Airway epithelial cell (primary cell): Measurements from ENCODE around the gene TAF7. TPM values are rescaled to one million over a fixed set of nuclear protein-coding genes. Genes with fewer than 3 reads are reported as not detected.

Source experiments
- total RNA-seq: library from RNA; depleted of rRNA; stranded (reverse); fragments of >200 nt; gene quantifications from 2 replicates; pipeline ENCODE4 v1.2.3, GENCODE V29; 2015

The TAF7 gene
- 28.8 and 30.0 TPM in 2 replicates for total RNA-seq

GRCh38 chr5:141320225-141321169 lies at the start of gene TAF7:
TSS of gene TAF7 (minus strand) at chr5:141320784. CDS start at chr5:141320044, 740 bp downstream.

DNA sequence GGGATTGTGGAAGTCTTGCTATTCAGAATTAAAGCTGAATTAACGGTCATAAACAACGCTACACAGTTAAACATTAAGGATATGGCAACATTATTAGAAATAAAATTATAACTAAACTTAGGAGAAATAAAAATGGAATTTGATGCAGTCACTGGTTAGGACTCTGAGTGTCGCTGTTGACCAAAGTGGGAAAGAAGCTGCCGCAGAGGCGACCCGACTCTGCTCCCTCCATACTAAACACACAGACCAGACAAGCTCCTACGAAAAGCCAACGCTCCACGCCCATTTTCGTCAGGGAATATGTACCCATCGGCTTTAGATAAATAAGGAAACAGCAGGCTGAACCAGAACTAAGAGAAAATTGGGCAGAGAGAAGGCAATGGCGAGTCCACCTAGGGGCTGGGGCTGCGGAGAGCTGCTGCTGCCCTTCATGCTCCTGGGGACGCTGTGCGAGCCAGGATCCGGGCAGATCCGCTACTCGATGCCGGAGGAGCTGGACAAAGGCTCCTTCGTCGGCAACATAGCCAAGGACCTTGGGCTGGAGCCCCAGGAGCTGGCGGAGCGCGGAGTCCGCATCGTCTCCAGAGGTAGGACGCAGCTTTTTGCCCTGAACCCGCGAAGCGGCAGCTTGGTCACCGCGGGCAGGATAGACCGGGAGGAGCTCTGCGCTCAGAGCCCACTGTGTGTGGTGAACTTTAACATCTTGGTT lies 43.5 kb upstream of the TAF7 start, which contains the start of gene PCDHGA5:
Gene PCDHGA5, plus strand, starts transcription at position 211 of the 709 bp plus-strand sequence. Its CDS starts 169 bp downstream, at position 380.

DNA sequence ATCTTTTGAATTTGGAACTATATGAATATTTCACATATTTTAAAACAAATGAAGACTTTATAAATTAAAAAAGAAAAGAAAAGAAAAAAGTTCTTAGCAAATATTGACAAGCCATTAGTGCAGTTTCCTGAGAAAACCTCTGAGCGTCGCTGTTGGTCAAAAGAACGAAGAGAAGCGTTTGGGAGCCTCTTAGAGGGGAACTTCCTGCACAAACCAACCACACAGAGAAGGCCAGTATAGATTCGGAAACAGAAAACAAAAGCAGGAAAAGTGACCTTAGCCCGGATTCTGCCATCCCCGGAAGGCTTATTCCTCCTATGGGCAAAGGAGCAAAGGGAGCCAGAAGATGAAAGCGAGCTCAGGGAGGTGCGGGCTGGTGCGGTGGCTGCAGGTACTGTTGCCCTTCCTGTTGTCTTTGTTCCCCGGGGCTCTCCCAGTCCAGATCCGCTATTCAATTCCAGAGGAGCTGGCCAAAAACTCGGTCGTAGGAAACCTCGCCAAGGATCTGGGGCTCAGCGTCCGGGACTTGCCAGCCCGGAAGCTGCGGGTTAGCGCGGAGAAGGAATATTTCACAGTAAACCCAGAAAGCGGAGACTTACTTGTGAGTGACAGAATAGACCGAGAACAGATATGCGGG lies 39.3 kb upstream of the TAF7 start, which contains the start of gene PCDHGB2:
Gene PCDHGB2, plus strand, starts transcription at position 205 of the 637 bp plus-strand sequence. Its CDS starts 142 bp downstream, at position 347.

DNA sequence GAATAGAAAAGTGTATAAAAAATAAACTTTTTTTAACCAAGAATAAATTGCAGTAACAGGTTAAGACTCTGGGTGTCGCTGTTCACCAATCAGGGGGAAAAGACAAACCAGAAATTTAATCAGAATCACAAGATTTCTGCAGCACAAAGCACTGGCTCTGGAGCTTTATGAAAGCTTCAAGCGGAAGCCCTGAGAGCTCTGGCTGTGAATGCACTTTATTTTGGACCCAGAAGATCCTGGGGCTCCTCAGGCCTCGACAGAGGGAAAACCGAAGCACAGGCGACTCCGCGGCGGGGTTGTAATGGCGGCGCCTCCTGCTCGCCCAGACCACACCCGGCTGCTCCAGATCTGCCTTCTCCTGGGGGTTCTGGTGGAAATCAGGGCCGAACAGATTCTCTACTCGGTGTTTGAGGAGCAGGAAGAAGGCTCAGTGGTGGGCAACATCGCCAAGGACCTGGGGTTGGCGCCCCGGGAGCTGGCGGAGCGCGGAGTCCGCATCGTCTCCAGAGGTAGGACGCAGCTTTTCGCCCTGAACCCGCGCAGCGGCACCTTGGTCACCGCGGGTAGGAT lies 34.4 kb upstream of the TAF7 start, which contains the start of gene PCDHGA4:
Gene PCDHGA4, plus strand, starts transcription at position 122 of the 570 bp plus-strand sequence. Its CDS starts 87 bp downstream, at position 209.

GRCh38 chr5:141349917-141350619 lies 29.5 kb upstream of the TAF7 start, which contains the start of gene PCDHGB1:
TSS of gene PCDHGB1 (plus strand) at chr5:141350099. CDS start at chr5:141350261, 162 bp downstream.

GRCh38 chr5:141343242-141343952 lies 22.8 kb upstream of the TAF7 start, which contains the start of gene PCDHGA3:
TSS of gene PCDHGA3 (plus strand) at chr5:141343829. CDS start at chr5:141344034, 205 bp downstream.

GRCh38 chr5:141338538-141339306 lies 18.1 kb upstream of the TAF7 start, which contains the start of gene PCDHGA2:
TSS of gene PCDHGA2 (plus strand) at chr5:141338760.

DNA sequence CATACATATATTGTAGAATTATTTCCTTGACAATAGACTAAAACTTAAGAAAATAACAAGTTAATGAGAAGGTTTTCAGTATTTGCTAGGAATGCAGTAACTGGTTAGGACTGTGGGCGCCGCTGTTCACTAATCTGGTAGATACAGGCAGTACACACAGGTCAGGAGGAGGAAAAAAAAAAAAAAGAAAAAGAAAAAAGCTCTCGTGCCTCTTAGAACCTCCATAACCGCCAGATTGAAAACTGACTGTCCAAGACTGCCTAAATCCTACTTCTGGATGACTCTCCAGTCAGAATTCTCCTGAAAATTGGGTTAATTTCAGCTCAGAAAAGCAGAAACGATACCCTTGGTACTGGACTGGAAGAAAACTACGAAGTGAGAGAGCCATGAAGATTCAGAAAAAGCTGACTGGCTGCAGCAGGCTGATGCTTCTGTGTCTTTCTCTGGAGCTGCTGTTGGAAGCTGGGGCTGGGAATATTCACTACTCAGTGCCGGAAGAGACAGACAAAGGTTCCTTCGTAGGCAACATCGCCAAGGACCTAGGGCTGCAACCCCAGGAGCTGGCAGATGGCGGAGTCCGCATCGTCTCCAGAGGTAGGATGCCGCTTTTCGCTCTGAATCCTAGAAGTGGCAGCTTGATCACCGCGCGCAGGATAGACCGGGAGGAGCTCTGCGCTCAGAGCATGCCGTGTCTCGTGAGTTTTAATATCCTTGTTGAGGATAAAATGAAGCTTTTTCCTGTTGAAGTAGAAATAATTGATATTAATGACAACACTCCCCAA lies 9.9 kb upstream of the TAF7 start, which contains the start of gene PCDHGA1:
Gene PCDHGA1, plus strand, starts transcription at position 216 of the 782 bp plus-strand sequence.

GRCh38 chr5:141303756-141304155 lies 16.8 kb downstream of the TAF7 start, which contains the start of gene SLC25A2:
TSS of gene SLC25A2 (minus strand) at chr5:141304049. CDS start at chr5:141303865, 184 bp downstream.

Other genes starting within 250 kb of the TAF7 start
- 0.14 TPM in 1 of 2 replicates, not detected in the other for gene PCDHB2, start 226.2 kb downstream of the TAF7 start, total RNA-seq
- gene PCDHB3, start 220.3 kb downstream of the TAF7 start, total RNA-seq, result 0.05 TPM in 1 of 2 replicates, not detected in the other
- gene PCDHB4, start 199.0 kb downstream of the TAF7 start, total RNA-seq, result not detected in 2 replicates
- 0.63 TPM in 1 of 2 replicates, not detected in the other for gene PCDHB5, start 185.6 kb downstream of the TAF7 start, total RNA-seq
- gene PCDHB6, start 170.7 kb downstream of the TAF7 start, total RNA-seq, result 0.14 TPM in 1 of 2 replicates, not detected in the other
- gene PCDHB7, start 148.1 kb downstream of the TAF7 start, total RNA-seq, result not detected in 2 replicates
- 0.07 TPM in 1 of 2 replicates, not detected in the other for gene PCDHB8, start 143.0 kb downstream of the TAF7 start, total RNA-seq
- 0.07 and 0.14 TPM in 2 replicates for gene PCDHB16, start 138.4 kb downstream of the TAF7 start, total RNA-seq
- gene PCDHB9, start 133.6 kb downstream of the TAF7 start, total RNA-seq, result 0.07 TPM in 1 of 2 replicates, not detected in the other
- gene PCDHB10, start 128.4 kb downstream of the TAF7 start, total RNA-seq, result 0.05 and 0.21 TPM in 2 replicates
- 0.09 TPM in 1 of 2 replicates, not detected in the other for gene PCDHB11, start 121.2 kb downstream of the TAF7 start, total RNA-seq
- 0.05 and 0.07 TPM in 2 replicates for gene PCDHB12, start 112.1 kb downstream of the TAF7 start, total RNA-seq
- gene PCDHB13, start 106.9 kb downstream of the TAF7 start, total RNA-seq, result 0.09 and 0.14 TPM in 2 replicates
- 0.21 and 0.65 TPM in 2 replicates for gene PCDHB14, start 97.4 kb downstream of the TAF7 start, total RNA-seq
- gene PCDHB15, start 75.4 kb downstream of the TAF7 start, total RNA-seq, result 0.07 and 0.28 TPM in 2 replicates
- gene SLC25A2, start 16.7 kb downstream of the TAF7 start, total RNA-seq, result not detected in 2 replicates
- 0.28 TPM in 1 of 2 replicates, not detected in the other for gene PCDHGA1, start 9.7 kb upstream of the TAF7 start, total RNA-seq
- gene PCDHGA2, start 18.0 kb upstream of the TAF7 start, total RNA-seq, result 0.42 and 0.79 TPM in 2 replicates
- 0.14 and 0.21 TPM in 2 replicates for gene PCDHGA3, start 23.0 kb upstream of the TAF7 start, total RNA-seq
- gene PCDHGB1, start 29.3 kb upstream of the TAF7 start, total RNA-seq, result 0.07 TPM in 1 of 2 replicates, not detected in the other
- 0.23 and 0.63 TPM in 2 replicates for gene PCDHGA4, start 34.2 kb upstream of the TAF7 start, total RNA-seq
- 0.42 TPM in 1 of 2 replicates, not detected in the other for gene PCDHGB2, start 39.2 kb upstream of the TAF7 start, total RNA-seq
- 0.05 and 0.07 TPM in 2 replicates for gene PCDHGA5, start 43.4 kb upstream of the TAF7 start, total RNA-seq
- gene PCDHGB3, start 49.5 kb upstream of the TAF7 start, total RNA-seq, result 0.35 and 0.46 TPM in 2 replicates
- gene PCDHGA6, start 53.1 kb upstream of the TAF7 start, total RNA-seq, result 0.37 and 0.63 TPM in 2 replicates
- gene PCDHGA7, start 62.0 kb upstream of the TAF7 start, total RNA-seq, result 0.92 and 1.2 TPM in 2 replicates
- 2.2 and 3.0 TPM in 2 replicates for gene PCDHGB4, start 66.9 kb upstream of the TAF7 start, total RNA-seq
- gene PCDHGA8, start 71.8 kb upstream of the TAF7 start, total RNA-seq, result 0.35 and 0.51 TPM in 2 replicates
- 6.1 and 7.2 TPM in 2 replicates for gene PCDHGB5, start 77.2 kb upstream of the TAF7 start, total RNA-seq
- gene PCDHGA9, start 82.0 kb upstream of the TAF7 start, total RNA-seq, result 1.2 and 1.8 TPM in 2 replicates
- 1.1 and 1.5 TPM in 2 replicates for gene PCDHGB6, start 87.2 kb upstream of the TAF7 start, total RNA-seq
- 4.7 and 6.2 TPM in 2 replicates for gene PCDHGA10, start 92.2 kb upstream of the TAF7 start, total RNA-seq
- gene PCDHGB7, start 96.9 kb upstream of the TAF7 start, total RNA-seq, result 3.2 and 4.1 TPM in 2 replicates
- 3.3 and 5.2 TPM in 2 replicates for gene PCDHGA11, start 100.3 kb upstream of the TAF7 start, total RNA-seq
- gene PCDHGA12, start 109.7 kb upstream of the TAF7 start, total RNA-seq, result 4.7 and 5.6 TPM in 2 replicates
- gene PCDHGC3, start 155.2 kb upstream of the TAF7 start, total RNA-seq, result 21.0 and 27.2 TPM in 2 replicates
- 0.05 and 0.21 TPM in 2 replicates for gene PCDHGC4, start 164.2 kb upstream of the TAF7 start, total RNA-seq
- gene PCDHGC5, start 168.3 kb upstream of the TAF7 start, total RNA-seq, result 0.79 and 1.1 TPM in 2 replicates